HepG2 (cell line): ENCODE data around the gene C12orf56. TPM values are rescaled to one million over a fixed set of nuclear protein-coding genes. Genes with fewer than 3 reads are reported as not detected.

Experiments used
- BCL3 ChIP-seq: sonication (generic); formaldehyde crosslinking; IDR thresholded peaks from 2 replicates; pipeline ENCODE4 v1.5.1; 2020; ENCODE audit warnings: mild to moderate bottlenecking, missing genetic modification reagents, moderate library complexity
- CREB1 ChIP-seq, 2 experiments: fragments of 450-650 bp in 1 of 2; IDR thresholded peaks; 2 replicates each; pipeline ENCODE4 v1.6.1; 2016 to 2017; ENCODE audit warnings: control low read depth in 1 of 2, mild to moderate bottlenecking in 1 of 2, missing compliant biosample characterization in 1 of 2, missing genetic modification characterization in 1 of 2
- FOXO4 ChIP-seq: sonication (generic); formaldehyde crosslinking; conservative IDR thresholded peaks from 2 replicates; pipeline ENCODE4 v1.8.1; 2023; ENCODE audit warnings: missing genetic modification reagents
- HNRNPK ChIP-seq: fragments of 200-400 bp; formaldehyde crosslinking; IDR thresholded peaks from 2 replicates; pipeline ENCODE4 v1.6.1; 2018; ENCODE audit warnings: low read length, low read depth, moderate library complexity, mild to moderate bottlenecking; ENCODE audit not compliant: poor library complexity, severe bottlenecking
- ISL2 ChIP-seq: sonication (generic); formaldehyde crosslinking; IDR thresholded peaks from 2 replicates; pipeline ENCODE4 v1.5.0; 2020; ENCODE audit warnings: missing genetic modification reagents
- MBD4 ChIP-seq: IDR thresholded peaks from 2 replicates; pipeline ENCODE4 v1.6.1; 2012; ENCODE audit warnings: low read length, inconsistent platforms, borderline replicate concordance
- MXI1 ChIP-seq: IDR thresholded peaks from 3 replicates; pipeline ENCODE4 v1.6.1; 2012; ENCODE audit warnings: low read depth, low read length, inconsistent platforms, borderline replicate concordance
- ONECUT2 ChIP-seq: sonication (generic); formaldehyde crosslinking; IDR thresholded peaks from 2 replicates; pipeline ENCODE4 v1.4.0; 2020; ENCODE audit warnings: missing genetic modification reagents
- PAWR ChIP-seq: sonication (generic); formaldehyde crosslinking; IDR thresholded peaks from 2 replicates; pipeline ENCODE4 v1.4.0; 2020; ENCODE audit warnings: missing genetic modification reagents, mild to moderate bottlenecking, borderline replicate concordance
- SRF ChIP-seq: IDR thresholded peaks from 2 replicates; pipeline ENCODE4 v1.6.1; 2011; ENCODE audit warnings: mild to moderate bottlenecking, low read depth, low read length, moderate library complexity
- YEATS2 ChIP-seq: sonication (generic); formaldehyde crosslinking; IDR thresholded peaks from 2 replicates; pipeline ENCODE4 v1.4.0; 2020; ENCODE audit warnings: missing genetic modification reagents, borderline replicate concordance
- ZBTB25 ChIP-seq: IDR thresholded peaks from 2 replicates; pipeline ENCODE4 v1.6.1; 2018; ENCODE audit warnings: missing genetic modification reagents
- ZNF256 ChIP-seq: sonication (generic); formaldehyde crosslinking; conservative IDR thresholded peaks from 2 replicates; pipeline ENCODE4 v1.4.0; 2020; ENCODE audit warnings: missing genetic modification reagents
- ZNF547 ChIP-seq: sonication (generic); formaldehyde crosslinking; IDR thresholded peaks from 2 replicates; pipeline ENCODE4 v1.5.1; 2020; ENCODE audit warnings: mild to moderate bottlenecking, missing genetic modification reagents
- ZNF605 ChIP-seq: sonication (generic); formaldehyde crosslinking; IDR thresholded peaks from 2 replicates; pipeline ENCODE4 v1.8.0; 2022; ENCODE audit warnings: mild to moderate bottlenecking, missing genetic modification reagents
- ZNF672 ChIP-seq: sonication (generic); formaldehyde crosslinking; IDR thresholded peaks from 2 replicates; pipeline ENCODE4 v1.8.1; 2022; ENCODE audit warnings: missing genetic modification reagents
- ZXDC ChIP-seq: sonication (generic); formaldehyde crosslinking; IDR thresholded peaks from 2 replicates; pipeline ENCODE4 v1.5.0; 2020; ENCODE audit warnings: mild to moderate bottlenecking, missing genetic modification reagents
- polyA plus RNA-seq, 8 experiments: library from polyadenylated mRNA; depleted of rRNA in 3 of 8; stranded (reverse) in 7 of 8; unstranded in 1 of 8; fragments of >200 nt; fragmentation: Illumina TruSeq in 4 of 8; extraction: Trizol in 4 of 8; gene quantifications; 2 replicates each; pipeline versions ENCODE4 v1.2.1 to v1.2.3, GENCODE V29; 2011 to 2016; ENCODE audit warnings: low read depth in 4 of 8, missing spikeins in 1 of 8, mixed read lengths in 1 of 8; ENCODE audit not compliant: insufficient read depth in 1 of 8
- total RNA-seq, 5 experiments: library from RNA; depleted of rRNA; stranded (reverse); fragments of >200 nt; fragmentation: Illumina TruSeq; extraction: Trizol; gene quantifications; 2 replicates each; pipeline ENCODE4 v1.2.3, GENCODE V29; 2016; ENCODE audit warnings: low read depth in 1 of 5
- TF ChIP-seq, protein P1 (sequence below): sonication (generic); formaldehyde crosslinking; IDR thresholded peaks from 2 replicates; pipeline ENCODE4 v1.4.0; 2020; ENCODE audit warnings: missing genetic modification reagents
- TF ChIP-seq, protein P2 (sequence below): sonication (generic); formaldehyde crosslinking; IDR thresholded peaks from 2 replicates; pipeline ENCODE4 v1.8.1; 2023; ENCODE audit warnings: mild to moderate bottlenecking, inconsistent platforms, moderate library complexity, missing genetic modification reagents, borderline replicate concordance

The C12orf56 gene
- total and polyA plus RNA-seq, 2 of the 13 experiments (the other 11 are each of a cell fraction or from before 2014, with no cell fraction given) = 0.07 TPM; not detected in 1

GRCh38 chr12:64222009-64222765 is 168.4 kb downstream of the C12orf56 start, which contains the start of gene KICS2 (continued):
- TF ChIP-seq MBD4 = no peak
- TF ChIP-seq, protein P1, sequence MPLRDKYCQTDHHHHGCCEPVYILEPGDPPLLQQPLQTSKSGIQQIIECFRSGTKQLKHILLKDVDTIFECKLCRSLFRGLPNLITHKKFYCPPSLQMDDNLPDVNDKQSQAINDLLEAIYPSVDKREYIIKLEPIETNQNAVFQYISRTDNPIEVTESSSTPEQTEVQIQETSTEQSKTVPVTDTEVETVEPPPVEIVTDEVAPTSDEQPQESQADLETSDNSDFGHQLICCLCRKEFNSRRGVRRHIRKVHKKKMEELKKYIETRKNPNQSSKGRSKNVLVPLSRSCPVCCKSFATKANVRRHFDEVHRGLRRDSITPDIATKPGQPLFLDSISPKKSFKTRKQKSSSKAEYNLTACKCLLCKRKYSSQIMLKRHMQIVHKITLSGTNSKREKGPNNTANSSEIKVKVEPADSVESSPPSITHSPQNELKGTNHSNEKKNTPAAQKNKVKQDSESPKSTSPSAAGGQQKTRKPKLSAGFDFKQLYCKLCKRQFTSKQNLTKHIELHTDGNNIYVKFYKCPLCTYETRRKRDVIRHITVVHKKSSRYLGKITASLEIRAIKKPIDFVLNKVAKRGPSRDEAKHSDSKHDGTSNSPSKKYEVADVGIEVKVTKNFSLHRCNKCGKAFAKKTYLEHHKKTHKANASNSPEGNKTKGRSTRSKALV (CRISPR knock-in tag) = peak; percentile 49
- TF ChIP-seq ONECUT2 (CRISPR knock-in tag) = no peak
- peak; percentile 66; the same call in 1 of the 2 replicates for TF ChIP-seq ISL2
- TF ChIP-seq YEATS2 (CRISPR knock-in tag) = peak; percentile 49; the same call in 1 of the 2 replicates
- TF ChIP-seq BCL3 (CRISPR knock-in tag) = peak; percentile 49; the same call in 1 of the 2 replicates
- TF ChIP-seq ZNF605 (CRISPR knock-in tag) = peak; percentile 92
- TF ChIP-seq, protein P2, sequence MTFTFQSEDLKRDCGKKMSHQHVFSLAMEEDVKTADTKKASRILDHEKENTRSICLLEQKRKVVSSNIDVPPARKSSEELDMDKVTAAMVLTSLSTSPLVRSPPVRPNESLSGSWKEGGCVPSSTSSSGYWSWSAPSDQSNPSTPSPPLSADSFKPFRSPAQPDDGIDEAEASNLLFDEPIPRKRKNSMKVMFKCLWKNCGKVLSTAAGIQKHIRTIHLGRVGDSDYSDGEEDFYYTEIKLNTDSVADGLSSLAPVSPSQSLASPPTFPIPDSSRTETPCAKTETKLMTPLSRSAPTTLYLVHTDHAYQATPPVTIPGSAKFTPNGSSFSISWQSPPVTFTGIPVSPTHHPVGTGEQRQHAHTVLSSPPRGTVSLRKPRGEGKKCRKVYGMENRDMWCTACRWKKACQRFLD (CRISPR knock-in tag) = no peak
- TF ChIP-seq ZXDC (CRISPR knock-in tag) = 0 out of 2 replicates have a peak, but pooled peaks have one; percentile 59
- peak; percentile 70; the same call in 1 of the 2 replicates for TF ChIP-seq ZBTB25 (CRISPR knock-in tag)
- no peak for TF ChIP-seq ZNF672 (CRISPR knock-in tag)
- peak; percentile 88 for TF ChIP-seq ZNF547 (CRISPR knock-in tag)
- peak; percentile 100 for TF ChIP-seq CREB1 (IDR thresholded peaks at IDR 0.05)
- peak; percentile 97 for TF ChIP-seq CREB1 (CRISPR knock-in tag; IDR thresholded peaks at IDR 0.05)
- no peak for TF ChIP-seq HNRNPK
- TF ChIP-seq ZNF256 (CRISPR knock-in tag) = 0 out of 2 replicates have a peak, but pooled peaks have one; percentile 35
- no peak for TF ChIP-seq PAWR (CRISPR knock-in tag)
- TF ChIP-seq MXI1 = peak; percentile 99
- no peak for TF ChIP-seq FOXO4
- no peak for TF ChIP-seq SRF
